ENCODE measurements around the gene SYCP2L.

GRCh38 chr6:10837622-10837994, 49.2 kb upstream of the SYCP2L start:
- TF ChIP-seq CTCF (conservative IDR thresholded peaks at IDR 0.05; ENCODE audit: low read depth in 2 of 2) = no peak
- TF ChIP-seq CREB1 (CRISPR knock-in tag; IDR thresholded peaks at IDR 0.05; ENCODE audit: low read depth) = no peak
- TF ChIP-seq ETS1 (IDR thresholded peaks at IDR 0.05) = no peak
